Measurements from ENCODE around the gene AK3. TPM values are rescaled to one million over a fixed set of nuclear protein-coding genes. Genes with fewer than 3 reads are reported as not detected.

The AK3 gene
- total and polyA plus RNA-seq, 2 donors (not counting 1 experiment from before 2014, with no cell fraction given) = 66.3 to 90.3 TPM

DNA sequence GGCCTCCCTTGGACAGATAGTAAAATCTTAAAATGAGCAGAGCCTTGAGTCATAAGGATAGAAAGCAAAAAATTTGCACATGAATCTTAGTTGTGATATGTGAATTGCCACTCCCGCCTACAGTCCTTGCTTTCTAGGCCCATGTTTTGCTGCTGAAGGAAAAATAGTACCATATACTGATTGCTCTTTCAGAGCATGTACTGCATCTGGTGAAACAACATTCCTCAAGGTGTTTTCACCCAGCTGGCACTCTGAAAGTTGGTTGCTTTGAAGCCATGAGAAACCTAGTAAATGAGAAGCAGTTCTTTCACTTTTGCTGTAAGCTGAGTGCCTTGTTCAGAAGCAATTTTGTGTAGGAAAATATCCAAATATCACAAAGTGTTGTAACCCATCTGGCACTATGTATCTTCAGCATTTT, 51.3 kb downstream of the AK3 start:
- Histone ChIP-seq H3K27me3 (ENCODE audit: control insufficient read depth, insufficient read depth, low read length) (no peaks in the 10 kb centered on the region), H3K4me3 (replicated peaks in 1 of 4; ENCODE audit: control extremely low read depth in 1 of 4, insufficient read depth in 1 of 4, low read depth in 3 of 4, low read length in 4 of 4) (no peak overlapping the region), H2AFZ (ENCODE audit: low read length) (no peak overlapping the region), H3K36me3 (ENCODE audit: control insufficient read depth, insufficient read depth, low read length) (peaks cover 2% of the 10 kb centered on the region), H3K9ac (ENCODE audit: insufficient read depth, low read length) (no peak overlapping the region), H3K79me2 (ENCODE audit: control insufficient read depth, insufficient read depth, low read length) (peaks cover 2% of the 10 kb centered on the region), H4K20me1 (ENCODE audit: control insufficient read depth, extremely low read depth, insufficient read depth, low read length) (no peaks in the 10 kb centered on the region), H3K9me3 (ENCODE audit: control insufficient read depth, insufficient read depth, low read depth, low read length) (no peaks in the 10 kb centered on the region), H3K27ac (ENCODE audit: insufficient read depth, low read length) (no peak overlapping the region), H3K4me2 (ENCODE audit: extremely low read depth, insufficient read depth, low read length) (no peak overlapping the region), H3K4me1 (ENCODE audit: control insufficient read depth, extremely low read depth, insufficient read depth, low read length) (peaks cover 4% of the 10 kb centered on the region)
- DNase-seq (ENCODE audit: low read depth in 2 of 2) = peak in 1 of 2 donors; percentile 42
- TF ChIP-seq, protein P1, sequence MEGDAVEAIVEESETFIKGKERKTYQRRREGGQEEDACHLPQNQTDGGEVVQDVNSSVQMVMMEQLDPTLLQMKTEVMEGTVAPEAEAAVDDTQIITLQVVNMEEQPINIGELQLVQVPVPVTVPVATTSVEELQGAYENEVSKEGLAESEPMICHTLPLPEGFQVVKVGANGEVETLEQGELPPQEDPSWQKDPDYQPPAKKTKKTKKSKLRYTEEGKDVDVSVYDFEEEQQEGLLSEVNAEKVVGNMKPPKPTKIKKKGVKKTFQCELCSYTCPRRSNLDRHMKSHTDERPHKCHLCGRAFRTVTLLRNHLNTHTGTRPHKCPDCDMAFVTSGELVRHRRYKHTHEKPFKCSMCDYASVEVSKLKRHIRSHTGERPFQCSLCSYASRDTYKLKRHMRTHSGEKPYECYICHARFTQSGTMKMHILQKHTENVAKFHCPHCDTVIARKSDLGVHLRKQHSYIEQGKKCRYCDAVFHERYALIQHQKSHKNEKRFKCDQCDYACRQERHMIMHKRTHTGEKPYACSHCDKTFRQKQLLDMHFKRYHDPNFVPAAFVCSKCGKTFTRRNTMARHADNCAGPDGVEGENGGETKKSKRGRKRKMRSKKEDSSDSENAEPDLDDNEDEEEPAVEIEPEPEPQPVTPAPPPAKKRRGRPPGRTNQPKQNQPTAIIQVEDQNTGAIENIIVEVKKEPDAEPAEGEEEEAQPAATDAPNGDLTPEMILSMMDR (conservative IDR thresholded peaks at IDR 0.05 in 1 of 2, IDR thresholded peaks at IDR 0.05 in 1 of 2; ENCODE audit: low read depth in 1 of 2, low read length in 2 of 2) = no peak
- no peak for TF ChIP-seq EZH2 (IDR thresholded peaks at IDR 0.05; ENCODE audit: low read length, missing control alignments)

DNA sequence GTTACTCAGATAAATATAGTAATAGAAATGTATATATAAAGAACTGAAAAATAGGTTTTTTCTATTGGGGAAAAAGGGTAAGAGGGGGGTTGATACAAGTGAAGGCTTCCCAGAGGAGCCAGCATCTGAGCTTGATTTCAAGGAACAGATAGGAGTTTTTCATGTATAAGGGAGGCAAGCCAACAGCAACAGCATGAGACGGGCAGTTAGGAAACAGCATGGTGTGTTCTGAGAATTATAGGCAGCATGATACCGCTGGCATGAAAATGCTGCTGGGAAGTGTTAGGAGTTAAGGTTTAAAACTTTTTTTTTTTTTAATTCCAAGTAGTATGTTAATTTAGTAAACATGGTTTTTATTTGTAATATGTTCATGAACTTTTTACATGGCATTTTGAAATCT, 52.0 kb downstream of the AK3 start:
- TF ChIP-seq, protein P1 (conservative IDR thresholded peaks at IDR 0.05 in 1 of 2, IDR thresholded peaks at IDR 0.05 in 1 of 2; ENCODE audit: low read depth in 1 of 2, low read length in 2 of 2) = no peak
- no peak for TF ChIP-seq EZH2 (IDR thresholded peaks at IDR 0.05; ENCODE audit: low read length, missing control alignments)
- no peak overlapping the region for H3K4me2 ChIP-seq (ENCODE audit: extremely low read depth, insufficient read depth, low read length)
- no peaks in the 10 kb centered on the region for H4K20me1 ChIP-seq (ENCODE audit: control insufficient read depth, extremely low read depth, insufficient read depth, low read length)
- peaks cover 4% of the 10 kb centered on the region for H3K4me1 ChIP-seq (ENCODE audit: control insufficient read depth, extremely low read depth, insufficient read depth, low read length)
- H3K36me3 ChIP-seq (ENCODE audit: control insufficient read depth, insufficient read depth, low read length) = peaks cover 2% of the 10 kb centered on the region
- peaks cover 2% of the 10 kb centered on the region for H3K79me2 ChIP-seq (ENCODE audit: control insufficient read depth, insufficient read depth, low read length)
- H3K27ac ChIP-seq (ENCODE audit: insufficient read depth, low read length) = no peak overlapping the region
- H2AFZ ChIP-seq (ENCODE audit: low read length) = no peak overlapping the region
- no peaks in the 10 kb centered on the region for H3K9me3 ChIP-seq (ENCODE audit: control insufficient read depth, insufficient read depth, low read depth, low read length)
- H3K27me3 ChIP-seq (ENCODE audit: control insufficient read depth, insufficient read depth, low read length) = no peaks in the 10 kb centered on the region
- no peak for DNase-seq (ENCODE audit: low read depth in 2 of 2)
- H3K9ac ChIP-seq (ENCODE audit: insufficient read depth, low read length) = no peak overlapping the region
- no peak overlapping the region for H3K4me3 ChIP-seq (replicated peaks in 1 of 4; ENCODE audit: control extremely low read depth in 1 of 4, insufficient read depth in 1 of 4, low read depth in 3 of 4, low read length in 4 of 4)

- Histone ChIP-seq H3K4me1 (ENCODE audit: control insufficient read depth, extremely low read depth, insufficient read depth, low read length) (peaks cover 4% of the 10 kb centered on the region), H3K9ac (ENCODE audit: insufficient read depth, low read length) (no peak overlapping the region), H3K9me3 (ENCODE audit: control insufficient read depth, insufficient read depth, low read depth, low read length) (no peaks in the 10 kb centered on the region), H3K79me2 (ENCODE audit: control insufficient read depth, insufficient read depth, low read length) (peaks cover 15% of the 10 kb centered on the region), H3K36me3 (ENCODE audit: control insufficient read depth, insufficient read depth, low read length) (peaks cover 2% of the 10 kb centered on the region), H4K20me1 (ENCODE audit: control insufficient read depth, extremely low read depth, insufficient read depth, low read length) (no peaks in the 10 kb centered on the region), H3K4me2 (ENCODE audit: extremely low read depth, insufficient read depth, low read length) (no peak overlapping the region), H2AFZ (ENCODE audit: low read length) (no peak overlapping the region), H3K27me3 (ENCODE audit: control insufficient read depth, insufficient read depth, low read length) (no peaks in the 10 kb centered on the region), H3K4me3 (replicated peaks in 1 of 4; ENCODE audit: control extremely low read depth in 1 of 4, insufficient read depth in 1 of 4, low read depth in 3 of 4, low read length in 4 of 4) (no peak overlapping the region), H3K27ac (ENCODE audit: insufficient read depth, low read length) (no peak overlapping the region)
- TF ChIP-seq, protein P1 (conservative IDR thresholded peaks at IDR 0.05 in 1 of 2, IDR thresholded peaks at IDR 0.05 in 1 of 2; ENCODE audit: low read depth in 1 of 2, low read length in 2 of 2) = no peak
- no peak for TF ChIP-seq EZH2 (IDR thresholded peaks at IDR 0.05; ENCODE audit: low read length, missing control alignments)
- DNase-seq (ENCODE audit: low read depth in 2 of 2) = no peak
These were observed 54.4 kb downstream of the AK3 start for GRCh38 chr9:4686584-4686983.
